ENCODE results near the gene RNF217.

GRCh38 chr6:124968401-124968800 is 6.2 kb downstream of the RNF217 start:
- no peak for TF ChIP-seq ATF7-NPFF (CRISPR knock-in tag; IDR thresholded peaks at IDR 0.05; ENCODE audit: low read depth)
- TF ChIP-seq KAT8 (CRISPR knock-in tag; IDR thresholded peaks at IDR 0.05) = no peak
- TF ChIP-seq USF2 (IDR thresholded peaks at IDR 0.05; ENCODE audit: low read depth, low read length) = no peak
- no peak for TF ChIP-seq USF2 (CRISPR knock-in tag; IDR thresholded peaks at IDR 0.05; ENCODE audit: borderline replicate concordance)
- TF ChIP-seq PAX8 (CRISPR knock-in tag; IDR thresholded peaks at IDR 0.05; ENCODE audit: borderline replicate concordance) = no peak
- TF ChIP-seq CREB1 (IDR thresholded peaks at IDR 0.05) = no peak
- no peak for TF ChIP-seq CREB1 (CRISPR knock-in tag; IDR thresholded peaks at IDR 0.05)
- TF ChIP-seq POLR2A (IDR thresholded peaks at IDR 0.05; ENCODE audit: insufficient read depth in 1 of 2, low read depth in 2 of 2, low read length in 2 of 2) = no peak
- TF ChIP-seq FOXJ3 (CRISPR knock-in tag; IDR thresholded peaks at IDR 0.05; ENCODE audit: borderline replicate concordance) = no peak

Data from HepG2 (cell line).